ENCODE results near the gene VMO1.

Gene VMO1

DNA sequence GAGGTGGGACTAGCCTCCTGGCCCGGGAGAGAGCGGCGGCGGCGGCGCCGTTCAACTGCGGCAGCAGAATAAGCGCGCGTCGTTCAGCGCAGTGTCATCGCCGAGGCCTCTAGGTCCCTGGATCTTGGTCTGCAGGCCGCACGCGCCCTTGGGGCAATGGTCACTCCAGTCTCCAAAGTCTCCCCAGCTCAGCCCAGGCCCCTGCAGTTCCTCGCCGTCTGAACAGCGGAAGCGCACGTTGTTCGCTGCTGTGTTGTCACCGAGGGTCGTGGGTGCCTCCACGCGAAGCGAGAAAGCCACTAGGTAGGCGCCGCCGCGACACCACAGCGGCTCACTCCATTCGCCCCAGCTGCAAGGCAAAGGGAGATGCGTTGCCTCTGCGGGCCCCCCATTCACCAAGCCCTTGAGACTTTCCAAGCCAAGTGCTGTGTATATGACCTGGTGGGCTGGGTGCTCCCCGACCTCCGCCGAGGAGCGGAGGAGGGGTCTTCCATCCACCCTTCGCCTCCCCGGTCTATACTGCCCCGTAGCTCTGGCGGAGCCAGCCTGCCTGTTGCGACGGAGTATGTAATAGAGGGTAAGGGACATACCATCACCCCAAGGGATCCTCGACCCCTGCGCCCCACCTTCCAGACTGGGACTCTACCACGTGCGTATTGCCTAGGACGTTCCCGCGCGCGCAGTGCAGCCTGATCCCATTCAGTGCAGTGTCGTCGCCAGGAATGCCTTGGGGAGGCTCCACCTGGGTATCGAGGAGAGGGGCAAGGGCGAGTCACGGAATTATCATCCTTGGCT, 656 bp downstream of the VMO1 start:
- TF ChIP-seq FOXP2 (optimal IDR thresholded peaks at IDR 0.05; ENCODE audit: borderline replicate concordance, extremely low read depth, extremely low read length, insufficient read depth) (no peak), SIN3A (IDR thresholded peaks at IDR 0.05; ENCODE audit: borderline replicate concordance, insufficient read depth, low read length) (no peak), POLR2AphosphoS5 (IDR thresholded peaks at IDR 0.05; ENCODE audit: low read depth, low read length) (no peak)
- TF ChIP-seq, protein P1, sequence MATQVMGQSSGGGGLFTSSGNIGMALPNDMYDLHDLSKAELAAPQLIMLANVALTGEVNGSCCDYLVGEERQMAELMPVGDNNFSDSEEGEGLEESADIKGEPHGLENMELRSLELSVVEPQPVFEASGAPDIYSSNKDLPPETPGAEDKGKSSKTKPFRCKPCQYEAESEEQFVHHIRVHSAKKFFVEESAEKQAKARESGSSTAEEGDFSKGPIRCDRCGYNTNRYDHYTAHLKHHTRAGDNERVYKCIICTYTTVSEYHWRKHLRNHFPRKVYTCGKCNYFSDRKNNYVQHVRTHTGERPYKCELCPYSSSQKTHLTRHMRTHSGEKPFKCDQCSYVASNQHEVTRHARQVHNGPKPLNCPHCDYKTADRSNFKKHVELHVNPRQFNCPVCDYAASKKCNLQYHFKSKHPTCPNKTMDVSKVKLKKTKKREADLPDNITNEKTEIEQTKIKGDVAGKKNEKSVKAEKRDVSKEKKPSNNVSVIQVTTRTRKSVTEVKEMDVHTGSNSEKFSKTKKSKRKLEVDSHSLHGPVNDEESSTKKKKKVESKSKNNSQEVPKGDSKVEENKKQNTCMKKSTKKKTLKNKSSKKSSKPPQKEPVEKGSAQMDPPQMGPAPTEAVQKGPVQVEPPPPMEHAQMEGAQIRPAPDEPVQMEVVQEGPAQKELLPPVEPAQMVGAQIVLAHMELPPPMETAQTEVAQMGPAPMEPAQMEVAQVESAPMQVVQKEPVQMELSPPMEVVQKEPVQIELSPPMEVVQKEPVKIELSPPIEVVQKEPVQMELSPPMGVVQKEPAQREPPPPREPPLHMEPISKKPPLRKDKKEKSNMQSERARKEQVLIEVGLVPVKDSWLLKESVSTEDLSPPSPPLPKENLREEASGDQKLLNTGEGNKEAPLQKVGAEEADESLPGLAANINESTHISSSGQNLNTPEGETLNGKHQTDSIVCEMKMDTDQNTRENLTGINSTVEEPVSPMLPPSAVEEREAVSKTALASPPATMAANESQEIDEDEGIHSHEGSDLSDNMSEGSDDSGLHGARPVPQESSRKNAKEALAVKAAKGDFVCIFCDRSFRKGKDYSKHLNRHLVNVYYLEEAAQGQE (IDR thresholded peaks at IDR 0.05; ENCODE audit: insufficient read depth in 1 of 2, low read depth in 2 of 2, low read length in 2 of 2): no peak

DNA sequence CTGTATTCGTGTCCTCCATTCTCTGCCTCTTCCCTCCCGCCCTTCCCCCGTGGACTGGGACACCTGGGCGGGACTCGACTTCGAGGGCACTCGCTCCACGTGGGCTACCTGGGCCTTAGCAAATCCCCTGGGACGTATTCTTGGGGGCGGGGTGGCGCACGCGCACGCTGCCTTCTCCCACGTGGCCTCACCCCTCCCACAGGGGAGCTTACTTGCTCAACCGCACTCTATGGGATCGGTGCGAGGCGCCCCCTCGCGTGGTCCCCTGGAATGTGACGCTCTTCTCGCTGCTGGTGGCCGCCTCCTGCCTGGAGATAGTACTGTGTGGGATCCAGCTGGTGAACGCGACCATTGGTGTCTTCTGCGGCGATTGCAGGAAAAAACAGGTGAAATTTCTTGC, 3.5 kb downstream of the VMO1 start:
- TF ChIP-seq, protein P1 (IDR thresholded peaks at IDR 0.05; ENCODE audit: insufficient read depth in 1 of 2, low read depth in 2 of 2, low read length in 2 of 2): no peak
- no peak for TF ChIP-seq TAF1 (IDR thresholded peaks at IDR 0.05; ENCODE audit: borderline replicate concordance, insufficient read depth, low read length)
- TF ChIP-seq POLR2AphosphoS5 (IDR thresholded peaks at IDR 0.05; ENCODE audit: low read depth, low read length): no peak
- TF ChIP-seq FOXP2 (optimal IDR thresholded peaks at IDR 0.05; ENCODE audit: borderline replicate concordance, extremely low read depth, extremely low read length, insufficient read depth): no peak
- no peak for TF ChIP-seq SIN3A (IDR thresholded peaks at IDR 0.05; ENCODE audit: borderline replicate concordance, insufficient read depth, low read length)

DNA sequence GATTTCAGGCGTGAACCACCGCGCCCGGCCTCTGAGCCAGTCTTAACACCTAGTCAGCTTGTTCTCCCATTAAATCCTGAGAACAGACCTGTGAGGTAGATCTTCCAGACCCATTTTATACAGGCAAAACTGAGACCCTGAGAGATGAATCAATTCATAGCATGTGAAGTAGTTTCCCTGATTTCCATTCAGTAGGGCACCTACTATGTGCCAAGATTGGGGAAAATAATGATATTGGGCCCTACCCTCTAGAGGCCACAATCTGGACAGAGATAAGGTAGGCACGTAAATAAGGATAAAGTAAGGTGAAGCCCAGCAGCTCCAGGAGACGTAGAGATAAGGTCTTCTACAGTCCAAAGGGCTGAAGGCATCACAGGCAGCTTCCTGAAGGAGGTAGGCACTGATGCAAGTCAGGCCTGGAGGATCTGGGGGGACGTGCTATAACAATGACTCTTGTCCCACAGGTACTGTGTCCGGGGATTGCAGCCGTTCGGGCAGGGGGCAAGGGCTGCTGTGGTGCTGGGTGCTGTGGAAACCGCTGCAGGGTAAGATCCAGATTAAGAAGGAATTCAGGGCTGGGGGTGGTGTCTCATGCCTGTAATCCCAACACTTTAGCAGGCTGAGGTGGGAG, 5.7 kb downstream of the VMO1 start:
- no peak for TF ChIP-seq SIN3A (IDR thresholded peaks at IDR 0.05; ENCODE audit: borderline replicate concordance, insufficient read depth, low read length)
- TF ChIP-seq TAF1 (IDR thresholded peaks at IDR 0.05; ENCODE audit: borderline replicate concordance, insufficient read depth, low read length): no peak
- no peak for TF ChIP-seq FOXP2 (optimal IDR thresholded peaks at IDR 0.05; ENCODE audit: borderline replicate concordance, extremely low read depth, extremely low read length, insufficient read depth)

- TF ChIP-seq SIN3A (IDR thresholded peaks at IDR 0.05; ENCODE audit: borderline replicate concordance, insufficient read depth, low read length) (no peak), POLR2AphosphoS5 (IDR thresholded peaks at IDR 0.05; ENCODE audit: low read depth, low read length) (no peak), TAF1 (IDR thresholded peaks at IDR 0.05; ENCODE audit: borderline replicate concordance, insufficient read depth, low read length) (no peak), FOXP2 (optimal IDR thresholded peaks at IDR 0.05; ENCODE audit: borderline replicate concordance, extremely low read depth, extremely low read length, insufficient read depth) (no peak)
- TF ChIP-seq, protein P1 (IDR thresholded peaks at IDR 0.05; ENCODE audit: insufficient read depth in 1 of 2, low read depth in 2 of 2, low read length in 2 of 2): no peak
Measured at GRCh38 chr17:4777969-4778760, 8.0 kb downstream of the VMO1 start.

GRCh38 chr17:4772235-4772613, 13.9 kb downstream of the VMO1 start:
- TF ChIP-seq, protein P1 (IDR thresholded peaks at IDR 0.05; ENCODE audit: insufficient read depth in 1 of 2, low read depth in 2 of 2, low read length in 2 of 2): no peak
- TF ChIP-seq SIN3A (IDR thresholded peaks at IDR 0.05; ENCODE audit: borderline replicate concordance, insufficient read depth, low read length) (no peak), FOXP2 (optimal IDR thresholded peaks at IDR 0.05; ENCODE audit: borderline replicate concordance, extremely low read depth, extremely low read length, insufficient read depth) (no peak), TAF1 (IDR thresholded peaks at IDR 0.05; ENCODE audit: borderline replicate concordance, insufficient read depth, low read length) (no peak), POLR2AphosphoS5 (IDR thresholded peaks at IDR 0.05; ENCODE audit: low read depth, low read length) (no peak)
